ENCODE results near the gene PLD2. TPM values are rescaled to one million over a fixed set of nuclear protein-coding genes. Genes with fewer than 3 reads are reported as not detected.

PLD2 gene
- total RNA-seq, 1 experiment from 2014 or later, result 24.3 TPM

DNA sequence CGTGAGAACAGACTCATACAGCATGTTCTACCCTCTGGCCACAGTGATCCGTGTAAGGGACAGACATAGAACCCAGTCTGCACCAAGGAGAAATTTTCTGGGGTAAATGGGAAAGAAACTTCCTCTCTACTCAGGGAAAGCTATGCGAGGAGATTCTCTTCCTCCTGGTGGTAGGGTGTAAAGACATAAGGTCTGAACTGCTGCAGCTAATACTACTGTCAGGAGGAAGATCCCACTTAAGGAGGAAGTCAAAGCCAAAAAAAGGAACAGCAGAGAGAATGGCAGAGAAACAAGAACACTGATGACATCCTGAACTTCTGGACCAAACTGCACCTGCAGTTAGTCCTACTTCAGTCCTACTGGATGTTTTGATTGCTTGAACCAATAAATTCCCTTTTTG is 42.4 kb upstream of the PLD2 start:
- no peak for ATAC-seq
- Histone ChIP-seq H3K9me2 (replicated peaks; ENCODE audit: low read length) (no peaks in the 10 kb centered on the region), H3F3A (ENCODE audit: low read length, unreplicated experiment) (no peaks in the 10 kb centered on the region), H3K27me3 (ENCODE audit: low read length) (no peaks in the 10 kb centered on the region), H3K4me1 (ENCODE audit: insufficient read depth, low read length) (no peaks in the 10 kb centered on the region), H3K9me3 (ENCODE audit: low read length) (no peaks in the 10 kb centered on the region), H3K4me3 (ENCODE audit: low read length) (no peak overlapping the region), H3K36me3 (ENCODE audit: low read depth, low read length) (no peaks in the 10 kb centered on the region), H3K79me2 (ENCODE audit: low read length) (no peaks in the 10 kb centered on the region), H3K27ac (ENCODE audit: low read length) (no peak overlapping the region), H3K4me2 (ENCODE audit: low read length) (no peak overlapping the region), H2AFZ (ENCODE audit: low read length) (no peak overlapping the region), H4K20me1 (ENCODE audit: low read length) (no peaks in the 10 kb centered on the region), H3K9ac (ENCODE audit: low read length) (no peak overlapping the region)
- no peak for DNase-seq
- intact Hi-C loops (cut with micrococcal nuclease), result no loop called here
- ChIA-PET POLR2A (ENCODE audit: unreplicated experiment) (no interaction called here), CTCF (no interaction called here)
- TF ChIP-seq EZH2 (IDR thresholded peaks at IDR 0.05; ENCODE audit: low read length, unreplicated experiment) (no peak), EZH2phosphoT487 (IDR thresholded peaks at IDR 0.05; ENCODE audit: borderline replicate concordance, low read length) (no peak)
- TF ChIP-seq, protein P1, sequence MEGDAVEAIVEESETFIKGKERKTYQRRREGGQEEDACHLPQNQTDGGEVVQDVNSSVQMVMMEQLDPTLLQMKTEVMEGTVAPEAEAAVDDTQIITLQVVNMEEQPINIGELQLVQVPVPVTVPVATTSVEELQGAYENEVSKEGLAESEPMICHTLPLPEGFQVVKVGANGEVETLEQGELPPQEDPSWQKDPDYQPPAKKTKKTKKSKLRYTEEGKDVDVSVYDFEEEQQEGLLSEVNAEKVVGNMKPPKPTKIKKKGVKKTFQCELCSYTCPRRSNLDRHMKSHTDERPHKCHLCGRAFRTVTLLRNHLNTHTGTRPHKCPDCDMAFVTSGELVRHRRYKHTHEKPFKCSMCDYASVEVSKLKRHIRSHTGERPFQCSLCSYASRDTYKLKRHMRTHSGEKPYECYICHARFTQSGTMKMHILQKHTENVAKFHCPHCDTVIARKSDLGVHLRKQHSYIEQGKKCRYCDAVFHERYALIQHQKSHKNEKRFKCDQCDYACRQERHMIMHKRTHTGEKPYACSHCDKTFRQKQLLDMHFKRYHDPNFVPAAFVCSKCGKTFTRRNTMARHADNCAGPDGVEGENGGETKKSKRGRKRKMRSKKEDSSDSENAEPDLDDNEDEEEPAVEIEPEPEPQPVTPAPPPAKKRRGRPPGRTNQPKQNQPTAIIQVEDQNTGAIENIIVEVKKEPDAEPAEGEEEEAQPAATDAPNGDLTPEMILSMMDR (conservative IDR thresholded peaks at IDR 0.05; ENCODE audit: low read depth, low read length), result no peak
- no TSS peak for BruUV-seq (replicated peaks)

DNA sequence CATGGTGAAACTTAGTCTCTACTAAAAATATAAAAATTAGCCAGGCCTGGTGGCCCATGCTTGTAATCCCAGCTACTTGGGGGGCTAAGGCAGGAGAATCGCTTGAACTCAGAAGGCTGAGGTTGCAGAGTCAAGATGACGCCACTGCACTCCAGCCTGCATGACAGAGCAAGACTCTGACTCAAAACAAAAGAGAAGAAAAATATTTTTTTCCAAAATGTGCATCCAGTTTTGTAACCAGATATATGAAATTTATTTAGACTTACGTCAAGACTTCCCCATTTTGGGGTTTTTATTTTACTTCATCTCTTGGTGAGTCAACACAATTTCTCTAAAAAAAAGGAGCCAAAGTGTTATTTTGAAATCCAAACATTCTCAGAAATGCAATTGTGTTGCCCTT is 40.8 kb upstream of the PLD2 start:
- H4K20me1 ChIP-seq (ENCODE audit: low read length), result no peaks in the 10 kb centered on the region
- ATAC-seq (no peak), DNase-seq (no peak)
- H3K27ac ChIP-seq (ENCODE audit: low read length), result no peak overlapping the region
- intact Hi-C loops (cut with micrococcal nuclease), result no loop called here
- POLR2A ChIA-PET (ENCODE audit: unreplicated experiment), result no interaction called here
- H3K9me3 ChIP-seq (ENCODE audit: low read length), result no peaks in the 10 kb centered on the region
- BruUV-seq (replicated peaks), result no TSS peak
- no peaks in the 10 kb centered on the region for H3F3A ChIP-seq (ENCODE audit: low read length, unreplicated experiment)
- H3K79me2 ChIP-seq (ENCODE audit: low read length), result no peaks in the 10 kb centered on the region
- H3K36me3 ChIP-seq (ENCODE audit: low read depth, low read length), result no peaks in the 10 kb centered on the region
- no peak overlapping the region for H3K4me3 ChIP-seq (ENCODE audit: low read length)
- no peaks in the 10 kb centered on the region for H3K9me2 ChIP-seq (replicated peaks; ENCODE audit: low read length)
- H3K9ac ChIP-seq (ENCODE audit: low read length), result no peak overlapping the region
- no peak overlapping the region for H3K4me2 ChIP-seq (ENCODE audit: low read length)
- H3K4me1 ChIP-seq (ENCODE audit: insufficient read depth, low read length), result peaks cover 5% of the 10 kb centered on the region
- CTCF ChIA-PET, result no interaction called here
- H3K27me3 ChIP-seq (ENCODE audit: low read length), result no peaks in the 10 kb centered on the region
- TF ChIP-seq EZH2 (IDR thresholded peaks at IDR 0.05; ENCODE audit: low read length, unreplicated experiment) (no peak), EZH2phosphoT487 (IDR thresholded peaks at IDR 0.05; ENCODE audit: borderline replicate concordance, low read length) (no peak)
- TF ChIP-seq, protein P1 (conservative IDR thresholded peaks at IDR 0.05; ENCODE audit: low read depth, low read length), result no peak
- H2AFZ ChIP-seq (ENCODE audit: low read length), result no peak overlapping the region

DNA sequence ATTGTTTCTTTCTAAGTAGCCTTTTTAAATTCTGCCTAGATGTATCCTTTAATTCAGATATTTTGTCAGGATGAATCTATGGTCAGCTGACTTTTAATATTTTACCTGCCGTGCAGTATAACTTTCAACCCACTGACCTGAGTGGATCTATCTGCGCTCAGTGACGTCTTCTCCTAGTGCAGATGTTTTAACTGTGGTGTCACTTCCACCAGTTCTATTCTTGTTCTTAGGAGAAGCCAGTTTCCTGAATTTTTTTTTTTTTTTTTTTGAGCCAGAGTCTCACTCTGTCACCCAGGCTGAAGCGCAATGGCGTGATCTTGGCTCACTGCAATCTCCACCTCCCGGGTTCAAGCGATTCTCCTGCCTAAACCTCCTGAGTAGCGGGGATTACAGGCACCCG is 40.2 kb upstream of the PLD2 start:
- Histone ChIP-seq H3K36me3 (ENCODE audit: low read depth, low read length) (no peaks in the 10 kb centered on the region), H2AFZ (ENCODE audit: low read length) (no peak overlapping the region), H3K9me2 (replicated peaks; ENCODE audit: low read length) (no peaks in the 10 kb centered on the region), H3K4me3 (ENCODE audit: low read length) (no peak overlapping the region), H3K27ac (ENCODE audit: low read length) (no peak overlapping the region), H3F3A (ENCODE audit: low read length, unreplicated experiment) (no peaks in the 10 kb centered on the region), H4K20me1 (ENCODE audit: low read length) (no peaks in the 10 kb centered on the region), H3K9ac (ENCODE audit: low read length) (no peak overlapping the region), H3K79me2 (ENCODE audit: low read length) (no peaks in the 10 kb centered on the region), H3K4me2 (ENCODE audit: low read length) (no peak overlapping the region), H3K4me1 (ENCODE audit: insufficient read depth, low read length) (peaks cover 9% of the 10 kb centered on the region), H3K9me3 (ENCODE audit: low read length) (no peaks in the 10 kb centered on the region), H3K27me3 (ENCODE audit: low read length) (no peaks in the 10 kb centered on the region)
- no TSS peak for BruUV-seq (replicated peaks)
- ChIA-PET CTCF (no interaction called here), POLR2A (ENCODE audit: unreplicated experiment) (no interaction called here)
- ATAC-seq (no peak), DNase-seq (no peak)
- TF ChIP-seq, protein P1 (conservative IDR thresholded peaks at IDR 0.05; ENCODE audit: low read depth, low read length), result no peak
- no peak for TF ChIP-seq EZH2 (IDR thresholded peaks at IDR 0.05; ENCODE audit: low read length, unreplicated experiment)
- TF ChIP-seq EZH2phosphoT487 (IDR thresholded peaks at IDR 0.05; ENCODE audit: borderline replicate concordance, low read length), result no peak
- intact Hi-C loops (cut with micrococcal nuclease), result no loop called here
